Left ventricle myocardium inferior (tissue), 1 donor: Measurements from ENCODE around the gene RGS5. TPM values are rescaled to one million over a fixed set of nuclear protein-coding genes. Genes with fewer than 3 reads are reported as not detected.
A peak's percentile ranks its signal among the peaks of the same experiment; 100 is the strongest.

Experiments used
- DNase-seq: peaks from one replicate; pipeline ENCODE4 v3.0.0-alpha.2; 2020
- H3K27ac ChIP-seq: fragments of 200-600 bp; replicated peaks from 2 replicates; pipeline ENCODE4 v1.8.0; 2021
- H3K27me3 ChIP-seq: fragments of 200-600 bp; 2 replicates; pipeline ENCODE4 v1.8.0; 2021; ENCODE audit warnings: low read depth
- H3K36me3 ChIP-seq: fragments of 200-600 bp; 2 replicates; pipeline ENCODE4 v1.8.0; 2021
- H3K4me1 ChIP-seq: fragments of 200-600 bp; 2 replicates; pipeline ENCODE4 v1.8.0; 2021
- H3K4me3 ChIP-seq: fragments of 200-600 bp; 2 replicates; pipeline ENCODE4 v1.8.0; 2021; ENCODE audit warnings: mild to moderate bottlenecking, moderate library complexity
- H3K9me3 ChIP-seq: fragments of 200-600 bp; replicated peaks from 2 replicates; pipeline ENCODE4 v1.8.0; 2021
- CTCF ChIP-seq: fragments of 200-600 bp; IDR thresholded peaks from 2 replicates; pipeline ENCODE4 v1.8.0; 2021; ENCODE audit warnings: antibody characterized with exemption, mild to moderate bottlenecking, borderline replicate concordance
- intact Hi-C: fragments of 100-400 bp; cut with micrococcal nuclease; formaldehyde crosslinking; loops from one replicate; pipeline ENCODE4 v1.11.0; 2022
- total RNA-seq: library from RNA; stranded (reverse); fragmentation: NEBNext Ultra II Directional; extraction: Animal tissue kit (Norgen Biotek cat#: 25700); gene quantifications from one replicate; pipeline ENCODE4 v1.2.1, GENCODE V29; 2021
- donor health status: DM: no; HTN: yes; CAD: no; lungs with severe emphysema.

RGS5 gene
- total RNA-seq, 1 donor from 2014 or later = 256 TPM

- peak overlapping the region; percentile 57 for H3K27ac ChIP-seq
- H3K9me3 ChIP-seq = no peaks in the 10 kb centered on the region
- no peak for TF ChIP-seq CTCF
- H3K27me3 ChIP-seq = no peaks in the 10 kb centered on the region
- H3K4me3 ChIP-seq = no peak overlapping the region
- H3K36me3 ChIP-seq = peaks cover 5% of the 10 kb centered on the region
- DNase-seq = no peak
- H3K4me1 ChIP-seq = peaks cover 33% of the 10 kb centered on the region
- intact Hi-C loops = no loop called here
Observed at GRCh38 chr1:163168053-163168452, 34.7 kb downstream of the RGS5 start.

GRCh38 chr1:163166886-163167555 lies 35.7 kb downstream of the RGS5 start:
- TF ChIP-seq CTCF = no peak
- Histone ChIP-seq H3K9me3 (no peaks in the 10 kb centered on the region), H3K27ac (peak overlapping the region; percentile 57), H3K36me3 (peaks cover 5% of the 10 kb centered on the region), H3K4me1 (peaks cover 39% of the 10 kb centered on the region), H3K4me3 (no peak overlapping the region), H3K27me3 (no peaks in the 10 kb centered on the region)
- intact Hi-C loops = no loop called here
- no peak for DNase-seq

GRCh38 chr1:163165119-163165518 lies 37.6 kb downstream of the RGS5 start:
- intact Hi-C loops = no loop called here
- no peak overlapping the region for H3K27ac ChIP-seq
- no peaks in the 10 kb centered on the region for H3K9me3 ChIP-seq
- peaks cover 5% of the 10 kb centered on the region for H3K36me3 ChIP-seq
- H3K4me3 ChIP-seq = no peak overlapping the region
- no peak for TF ChIP-seq CTCF
- H3K4me1 ChIP-seq = peaks cover 46% of the 10 kb centered on the region
- DNase-seq = no peak
- H3K27me3 ChIP-seq = no peaks in the 10 kb centered on the region

- TF ChIP-seq CTCF = no peak
- no peak for DNase-seq
- Histone ChIP-seq H3K27ac (no peak overlapping the region), H3K4me1 (peaks cover 46% of the 10 kb centered on the region), H3K36me3 (peaks cover 5% of the 10 kb centered on the region), H3K27me3 (no peaks in the 10 kb centered on the region), H3K9me3 (no peaks in the 10 kb centered on the region), H3K4me3 (no peak overlapping the region)
- intact Hi-C loops = no loop called here
Observed at GRCh38 chr1:163163881-163164582, 38.7 kb downstream of the RGS5 start.

- intact Hi-C loops = no loop called here
- Histone ChIP-seq H3K27ac (no peak overlapping the region), H3K4me1 (peaks cover 41% of the 10 kb centered on the region), H3K36me3 (peaks cover 5% of the 10 kb centered on the region), H3K4me3 (no peak overlapping the region), H3K9me3 (no peaks in the 10 kb centered on the region), H3K27me3 (no peaks in the 10 kb centered on the region)
- no peak for DNase-seq
- no peak for TF ChIP-seq CTCF
Observed at GRCh38 chr1:163163163-163163562, 39.6 kb downstream of the RGS5 start.
